B cell (primary cell): ENCODE data around the gene ASCL2. TPM values are rescaled to one million over a fixed set of nuclear protein-coding genes. Genes with fewer than 3 reads are reported as not detected.
"Not testable (repeated sequence)": the region's sequence is repeated elsewhere in the genome, so short reads cannot be mapped to it uniquely, and the experiment has no call there.

Experiments used
- ATAC-seq: fragments of 200-7000 bp; cut with Tn5 transposase; one replicate; pipeline ENCODE4 v1.10.0; 2021; ENCODE audit warnings: low read depth, mild to moderate bottlenecking, moderate number of reproducible peaks, moderate library complexity
- CTCF ChIA-PET: fragments of 350-600 bp; sonication (Branson Sonifier 250); formaldehyde crosslinking; loops from one replicate; lab custom pipeline; 2021; ENCODE audit warnings: antibody characterized with exemption, inconsistent platforms; lab: Charles Lee
- POLR2A ChIA-PET: fragments of 350-600 bp; sonication (Branson Sonifier 250); formaldehyde crosslinking; loops from one replicate; lab custom pipeline; 2021; ENCODE audit warnings: antibody characterized with exemption; lab: Charles Lee
- DNase-seq: peaks from one replicate; pipeline ENCODE4 v3.0.0; 2013
- H2AFZ ChIP-seq: 2 replicates; pipeline ENCODE4 v1.6.1; 2012; ENCODE audit warnings: mild to moderate bottlenecking, low read depth, low read length; ENCODE audit not compliant: insufficient read depth, poor library complexity, severe bottlenecking
- H3K27ac ChIP-seq, 2 donors: 1 replicate in 1 of 2; 2 replicates in 1 of 2; pipeline ENCODE4 v1.5.1; 2012 to 2013; ENCODE audit warnings: low read length in 2 of 2, mild to moderate bottlenecking in 2 of 2, moderate library complexity in 1 of 2
- H3K27me3 ChIP-seq, 4 experiments: fragments of 200-600 bp in 1 of 4; sonication (generic) in 1 of 4; replicated peaks in 1 of 4; 1 replicate in 2 of 4; 2 replicates in 2 of 4; pipeline versions ENCODE4 v1.6.1 to v1.7.0; 2013 to 2016; ENCODE audit warnings: low read length in 3 of 4, mild to moderate bottlenecking in 2 of 4, mixed read lengths in 1 of 4, moderate library complexity in 1 of 4; ENCODE audit not compliant: insufficient read depth in 4 of 4, control insufficient read depth in 3 of 4; ENCODE audit errors: control extremely low read depth in 1 of 4
- H3K36me3 ChIP-seq, 2 experiments: replicated peaks in 1 of 2; 1 replicate in 1 of 2; 2 replicates in 1 of 2; pipeline versions ENCODE4 v1.6.1 to v1.7.1; 2013; ENCODE audit warnings: low read length in 1 of 2; ENCODE audit not compliant: insufficient read depth in 2 of 2, control insufficient read depth in 1 of 2; ENCODE audit errors: control extremely low read depth in 1 of 2, extremely low read depth in 1 of 2
- H3K4me1 ChIP-seq, 2 donors: fragments of 200-600 bp in 1 of 2; sonication (generic) in 1 of 2; 1 replicate in 1 of 2; 2 replicates in 1 of 2; pipeline versions ENCODE4 v1.5.1 to v1.6.1; 2013 to 2017; ENCODE audit warnings: low read length in 2 of 2; ENCODE audit not compliant: control insufficient read depth in 2 of 2, insufficient read depth in 2 of 2
- H3K4me2 ChIP-seq: replicated peaks from 2 replicates; pipeline ENCODE3; 2012; ENCODE audit warnings: mild to moderate bottlenecking, low read depth, low read length; ENCODE audit not compliant: poor library complexity, severe bottlenecking
- H3K4me3 ChIP-seq, 5 experiments: fragments of 200-600 bp in 1 of 5; sonication (generic) in 1 of 5; 1 replicate in 3 of 5; 2 replicates in 2 of 5; pipeline versions ENCODE4 v1.5.1 to v1.7.0; 2011 to 2016; ENCODE audit warnings: low read length in 4 of 5, mild to moderate bottlenecking in 4 of 5, low read depth in 2 of 5, control low read depth in 1 of 5, moderate library complexity in 1 of 5; ENCODE audit not compliant: insufficient read depth in 1 of 5; ENCODE audit errors: control extremely low read depth in 1 of 5, extremely low read depth in 1 of 5
- H3K79me2 ChIP-seq: fragments of 200-600 bp; sonication (generic); one replicate; pipeline ENCODE4 v1.6.0; 2016; ENCODE audit warnings: low read length; ENCODE audit not compliant: control insufficient read depth, insufficient read depth
- H3K9ac ChIP-seq: fragments of 200-600 bp; sonication (generic); 2 replicates; pipeline ENCODE4 v1.6.1; 2017; ENCODE audit warnings: mild to moderate bottlenecking, low read length, moderate library complexity
- H3K9me3 ChIP-seq, 3 donors: one replicate each; pipeline versions ENCODE4 v1.6.1 to v1.7.1; 2013; ENCODE audit warnings: low read length in 2 of 3; ENCODE audit not compliant: control insufficient read depth in 2 of 3, insufficient read depth in 1 of 3; ENCODE audit errors: control extremely low read depth in 1 of 3
- H4K20me1 ChIP-seq: 2 replicates; pipeline ENCODE4 v1.6.0; 2012; ENCODE audit warnings: mild to moderate bottlenecking, low read length; ENCODE audit not compliant: insufficient read depth, control insufficient read depth, poor library complexity, severe bottlenecking
- H3K27ac Mint-ChIP-seq: one replicate; pipeline ENCODE4 v1.8.0; 2021; ENCODE audit warnings: mixed read lengths
- H3K27me3 Mint-ChIP-seq: one replicate; pipeline ENCODE4 v1.8.0; 2021; ENCODE audit warnings: mixed read lengths
- H3K4me1 Mint-ChIP-seq: one replicate; pipeline ENCODE4 v1.8.0; 2021; ENCODE audit warnings: mixed read lengths
- H3K4me3 Mint-ChIP-seq: one replicate; pipeline ENCODE4 v1.8.0; 2021; ENCODE audit warnings: mixed read lengths
- H3K9me3 Mint-ChIP-seq: one replicate; pipeline ENCODE4 v1.8.0; 2022; ENCODE audit warnings: mixed read lengths; ENCODE audit not compliant: insufficient read depth
- EZH2 ChIP-seq: IDR thresholded peaks from 2 replicates; pipeline ENCODE4 v1.6.1; 2012; ENCODE audit warnings: borderline replicate concordance, low read depth, mild to moderate bottlenecking, moderate library complexity, low read length; ENCODE audit not compliant: insufficient read depth, poor library complexity, severe bottlenecking
- WGBS: methylation state at CpG from one replicate; pipeline ENCODE4 v1.1.5; 2013; ENCODE audit warnings: missing lambda C conversion rate; ENCODE audit not compliant: insufficient coverage; 5-methylcytosine and 5-hydroxymethylcytosine counted together
- intact Hi-C: fragments of 100-400 bp; cut with micrococcal nuclease; formaldehyde crosslinking; loops from one replicate; pipeline ENCODE4 v1.10.0; 2022
- polyA plus RNA-seq: library from polyadenylated mRNA; depleted of rRNA; stranded (reverse); fragments of >200 nt; gene quantifications from 2 replicates; pipeline ENCODE4 v1.2.3, GENCODE V29; 2012
- total RNA-seq, 2 donors: library from RNA; stranded (reverse); fragments of 120-200 nt in 1 of 2; gene quantifications; 1 replicate in 1 of 2; 2 replicates in 1 of 2; pipeline versions ENCODE4 v1.2.3 to v1.2.4, GENCODE V29; 2013 to 2022
- TF ChIP-seq, protein P1 (sequence below): fragments of 200-600 bp; IDR thresholded peaks from one replicate; pipeline ENCODE4 v1.8.0; 2022; ENCODE audit warnings: antibody characterized with exemption, mild to moderate bottlenecking

ASCL2 gene
- total and polyA plus RNA-seq, 2 donors (not counting 1 experiment from before 2014, with no cell fraction given), result 2.1 to 2.2 TPM

DNA sequence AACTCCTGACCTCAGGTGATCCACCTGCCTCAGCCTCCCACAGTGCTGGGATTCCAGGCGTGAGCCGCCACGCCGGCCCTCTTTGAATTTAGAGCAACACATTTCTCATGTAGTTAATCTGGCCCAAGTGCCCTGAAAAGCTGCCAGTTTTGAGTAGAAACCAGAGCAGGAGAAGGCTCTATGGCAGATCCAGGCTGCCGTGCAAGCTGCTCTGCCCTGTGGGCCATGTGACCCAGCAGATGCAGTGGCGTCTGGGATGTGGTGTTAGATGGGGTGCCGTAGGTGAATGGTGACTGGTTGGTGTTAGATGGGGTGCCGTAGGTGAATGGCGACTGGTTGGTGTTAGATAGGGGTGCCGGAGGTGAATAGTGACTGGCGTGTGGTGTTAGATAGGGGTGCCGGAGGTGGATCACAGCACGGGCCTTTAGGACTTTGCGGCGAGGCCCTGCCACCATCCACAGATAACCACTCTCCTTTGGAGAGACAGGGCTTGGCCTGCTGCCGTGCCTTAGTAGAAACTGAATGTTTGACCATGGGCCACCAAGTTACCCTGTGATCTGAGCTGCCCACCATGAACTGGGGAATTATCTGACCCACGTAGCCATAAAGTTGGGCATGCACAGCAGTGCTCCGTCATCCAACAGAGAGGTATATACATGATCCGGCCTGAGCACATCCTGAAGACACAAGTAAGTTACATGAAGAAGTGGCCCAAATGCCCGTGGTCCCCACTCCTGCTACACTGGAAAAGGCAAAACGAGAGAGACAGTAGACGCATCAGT is 32.7 kb downstream of the ASCL2 start:
- Histone ChIP-seq H3K4me3 (no peak overlapping the region), H3K27me3 (peaks cover 0 to 4% (median 0%) of the 10 kb centered on the region in 4 experiments), H3K4me2 (no peak overlapping the region), H3K4me1 (no peaks in the 10 kb centered on the region), H2AFZ (no peak overlapping the region), H3K9me3 (peaks cover 6 to 11% (median 6%) of the 10 kb centered on the region in 3 donors), H4K20me1 (no peaks in the 10 kb centered on the region), H3K27ac (no peak overlapping the region), H3K9ac (no peak overlapping the region), H3K36me3 (no peaks in the 10 kb centered on the region), H3K79me2 (no peaks in the 10 kb centered on the region)
- DNase-seq, result no peak
- no peak for TF ChIP-seq EZH2
- TF ChIP-seq, protein P1, sequence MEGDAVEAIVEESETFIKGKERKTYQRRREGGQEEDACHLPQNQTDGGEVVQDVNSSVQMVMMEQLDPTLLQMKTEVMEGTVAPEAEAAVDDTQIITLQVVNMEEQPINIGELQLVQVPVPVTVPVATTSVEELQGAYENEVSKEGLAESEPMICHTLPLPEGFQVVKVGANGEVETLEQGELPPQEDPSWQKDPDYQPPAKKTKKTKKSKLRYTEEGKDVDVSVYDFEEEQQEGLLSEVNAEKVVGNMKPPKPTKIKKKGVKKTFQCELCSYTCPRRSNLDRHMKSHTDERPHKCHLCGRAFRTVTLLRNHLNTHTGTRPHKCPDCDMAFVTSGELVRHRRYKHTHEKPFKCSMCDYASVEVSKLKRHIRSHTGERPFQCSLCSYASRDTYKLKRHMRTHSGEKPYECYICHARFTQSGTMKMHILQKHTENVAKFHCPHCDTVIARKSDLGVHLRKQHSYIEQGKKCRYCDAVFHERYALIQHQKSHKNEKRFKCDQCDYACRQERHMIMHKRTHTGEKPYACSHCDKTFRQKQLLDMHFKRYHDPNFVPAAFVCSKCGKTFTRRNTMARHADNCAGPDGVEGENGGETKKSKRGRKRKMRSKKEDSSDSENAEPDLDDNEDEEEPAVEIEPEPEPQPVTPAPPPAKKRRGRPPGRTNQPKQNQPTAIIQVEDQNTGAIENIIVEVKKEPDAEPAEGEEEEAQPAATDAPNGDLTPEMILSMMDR, result no peak
- H3K27ac Mint-ChIP-seq, result no peak overlapping the region
- CTCF ChIA-PET, result no interaction called here
- H3K4me3 Mint-ChIP-seq, result no peak overlapping the region
- POLR2A ChIA-PET, result no interaction called here
- H3K9me3 Mint-ChIP-seq, result peaks cover 4% of the 10 kb centered on the region
- WGBS, result 97% methylated on average over 16 of the region's 22 CpGs
- ATAC-seq, result no peak
- no peaks in the 10 kb centered on the region for H3K4me1 Mint-ChIP-seq
- H3K27me3 Mint-ChIP-seq, result peaks cover 11% of the 10 kb centered on the region
- intact Hi-C loops, result no loop called here

DNA sequence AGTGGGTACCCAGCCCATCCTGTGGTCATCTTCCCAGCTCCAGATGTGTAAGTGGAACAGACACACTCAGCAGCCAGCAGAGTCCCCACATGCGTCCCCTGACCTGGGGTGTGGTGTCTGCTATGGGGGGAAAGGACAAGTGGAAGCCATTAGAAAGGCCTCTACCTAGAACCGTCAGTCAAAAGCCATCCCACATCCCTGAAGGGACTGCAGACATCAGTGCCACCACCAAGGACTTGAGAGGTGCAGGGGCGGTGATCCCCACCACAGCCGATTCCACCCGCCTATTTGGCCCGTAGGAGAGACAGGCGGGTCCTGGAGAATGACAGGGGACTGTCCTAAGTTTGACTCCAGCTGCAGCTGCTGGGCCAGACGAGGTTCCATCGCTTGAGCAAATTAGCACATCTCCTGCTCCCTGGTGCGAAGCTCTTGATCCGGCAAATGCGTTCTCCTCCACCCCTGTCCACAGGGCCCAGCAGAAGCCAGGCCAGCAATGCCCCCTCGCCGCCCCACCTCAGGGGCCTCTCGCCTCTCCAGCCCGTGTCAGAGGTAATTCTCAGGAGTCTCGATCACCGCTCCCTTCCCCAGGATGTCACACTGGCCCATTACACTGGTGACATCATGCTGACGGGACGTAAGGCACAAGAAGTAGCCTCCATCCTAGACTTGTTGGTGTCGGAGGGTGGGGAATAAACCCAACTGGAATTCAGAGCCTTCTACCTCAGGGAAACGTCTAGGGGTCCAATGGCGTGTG is 33.8 kb downstream of the ASCL2 start:
- H3K79me2 ChIP-seq, H3K27ac ChIP-seq, H3K9me3 Mint-ChIP-seq, H3K4me1 ChIP-seq, DNase-seq, H3K4me3 ChIP-seq, H2AFZ ChIP-seq, H3K9ac ChIP-seq, H3K4me2 ChIP-seq, POLR2A ChIA-PET, intact Hi-C loops, H3K27me3 ChIP-seq, H3K4me1 Mint-ChIP-seq, ATAC-seq, H3K27ac Mint-ChIP-seq, H4K20me1 ChIP-seq, CTCF ChIA-PET, H3K9me3 ChIP-seq, H3K4me3 Mint-ChIP-seq, H3K36me3 ChIP-seq: not testable (repeated sequence)
- WGBS, result 96% methylated on average over 18 of the region's 23 CpGs
- peaks cover 18% of the 10 kb centered on the region for H3K27me3 Mint-ChIP-seq
